ENCODE results near the gene KRTAP19-1.
"Not testable (repeated sequence)": the region's sequence is repeated elsewhere in the genome, so short reads cannot be mapped to it uniquely, and the experiment has no call there.

Gene KRTAP19-1

DNA sequence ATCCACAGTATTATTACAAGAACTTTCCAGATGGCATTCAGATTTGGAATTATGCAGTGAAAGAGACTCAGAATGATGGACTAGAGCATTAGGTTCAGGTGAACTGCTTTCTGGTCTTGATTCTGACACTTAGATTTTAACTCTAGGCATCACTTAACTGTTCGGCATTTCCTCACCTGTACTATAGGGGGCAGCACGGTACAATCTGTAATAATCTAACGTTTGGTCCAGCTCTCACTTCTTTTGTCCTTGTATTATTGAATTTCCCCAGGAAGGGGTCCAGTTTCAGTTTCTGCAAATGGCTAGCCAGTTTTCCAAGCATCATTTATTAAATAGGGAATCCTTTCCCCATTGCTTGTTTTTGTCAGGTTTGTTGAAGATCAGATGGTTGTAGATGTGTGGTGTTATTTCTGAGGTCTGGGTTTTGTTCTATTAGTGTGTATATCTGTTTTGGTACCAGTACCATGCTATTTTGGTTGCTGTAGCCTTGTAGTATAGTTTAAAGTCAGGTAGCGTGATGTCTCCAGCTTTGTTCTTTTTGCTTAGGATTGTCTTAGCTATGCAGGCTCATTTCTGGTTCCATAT is 25.5 kb upstream of the KRTAP19-1 start:
- not testable (repeated sequence) for DNase-seq (ENCODE audit: low read depth in 1 of 2, low spot score in 1 of 2); H3K27ac ChIP-seq (replicated peaks); H3K27me3 ChIP-seq (ENCODE audit: insufficient read depth, poor library complexity, severe bottlenecking); H3K4me3 ChIP-seq (replicated peaks; ENCODE audit: insufficient read depth, low read length)

DNA sequence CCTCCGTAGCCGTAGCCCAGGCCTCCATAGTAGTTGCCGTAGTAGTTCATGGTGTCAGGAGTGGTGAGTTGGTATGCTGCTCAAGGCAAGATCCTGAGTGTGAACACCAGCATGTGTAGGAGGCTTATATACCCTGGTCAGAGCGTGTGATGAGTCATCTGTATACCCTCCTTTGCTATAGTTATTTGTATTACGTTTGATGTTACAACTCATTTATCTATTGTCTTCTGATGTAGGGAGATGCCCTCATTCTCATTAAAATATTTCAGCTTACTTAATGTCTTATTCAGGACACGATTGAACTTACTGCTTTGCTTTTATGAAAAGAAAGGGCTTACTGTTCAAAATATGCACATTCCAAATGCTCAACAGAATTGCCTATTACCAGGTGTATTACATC is 21.9 kb upstream of the KRTAP19-1 start, which contains the start of gene KRTAP19-5:
Gene KRTAP19-5, minus strand, starts transcription at position 101 of the 400 bp plus-strand sequence. Its CDS starts 51 bp downstream, at position 50.
- no peak for DNase-seq (ENCODE audit: low read depth in 1 of 2, low spot score in 1 of 2)
- TF ChIP-seq, protein P1, sequence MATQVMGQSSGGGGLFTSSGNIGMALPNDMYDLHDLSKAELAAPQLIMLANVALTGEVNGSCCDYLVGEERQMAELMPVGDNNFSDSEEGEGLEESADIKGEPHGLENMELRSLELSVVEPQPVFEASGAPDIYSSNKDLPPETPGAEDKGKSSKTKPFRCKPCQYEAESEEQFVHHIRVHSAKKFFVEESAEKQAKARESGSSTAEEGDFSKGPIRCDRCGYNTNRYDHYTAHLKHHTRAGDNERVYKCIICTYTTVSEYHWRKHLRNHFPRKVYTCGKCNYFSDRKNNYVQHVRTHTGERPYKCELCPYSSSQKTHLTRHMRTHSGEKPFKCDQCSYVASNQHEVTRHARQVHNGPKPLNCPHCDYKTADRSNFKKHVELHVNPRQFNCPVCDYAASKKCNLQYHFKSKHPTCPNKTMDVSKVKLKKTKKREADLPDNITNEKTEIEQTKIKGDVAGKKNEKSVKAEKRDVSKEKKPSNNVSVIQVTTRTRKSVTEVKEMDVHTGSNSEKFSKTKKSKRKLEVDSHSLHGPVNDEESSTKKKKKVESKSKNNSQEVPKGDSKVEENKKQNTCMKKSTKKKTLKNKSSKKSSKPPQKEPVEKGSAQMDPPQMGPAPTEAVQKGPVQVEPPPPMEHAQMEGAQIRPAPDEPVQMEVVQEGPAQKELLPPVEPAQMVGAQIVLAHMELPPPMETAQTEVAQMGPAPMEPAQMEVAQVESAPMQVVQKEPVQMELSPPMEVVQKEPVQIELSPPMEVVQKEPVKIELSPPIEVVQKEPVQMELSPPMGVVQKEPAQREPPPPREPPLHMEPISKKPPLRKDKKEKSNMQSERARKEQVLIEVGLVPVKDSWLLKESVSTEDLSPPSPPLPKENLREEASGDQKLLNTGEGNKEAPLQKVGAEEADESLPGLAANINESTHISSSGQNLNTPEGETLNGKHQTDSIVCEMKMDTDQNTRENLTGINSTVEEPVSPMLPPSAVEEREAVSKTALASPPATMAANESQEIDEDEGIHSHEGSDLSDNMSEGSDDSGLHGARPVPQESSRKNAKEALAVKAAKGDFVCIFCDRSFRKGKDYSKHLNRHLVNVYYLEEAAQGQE (IDR thresholded peaks at IDR 0.05; ENCODE audit: insufficient replicate concordance, low read depth), result no peak
- TF ChIP-seq POLR2AphosphoS5 (IDR thresholded peaks at IDR 0.05; ENCODE audit: low read depth) (no peak), GABPA (IDR thresholded peaks at IDR 0.05; ENCODE audit: low read depth) (no peak), SPI1 (IDR thresholded peaks at IDR 0.05; ENCODE audit: borderline replicate concordance, low read depth) (no peak)
- TF ChIP-seq, protein P2, sequence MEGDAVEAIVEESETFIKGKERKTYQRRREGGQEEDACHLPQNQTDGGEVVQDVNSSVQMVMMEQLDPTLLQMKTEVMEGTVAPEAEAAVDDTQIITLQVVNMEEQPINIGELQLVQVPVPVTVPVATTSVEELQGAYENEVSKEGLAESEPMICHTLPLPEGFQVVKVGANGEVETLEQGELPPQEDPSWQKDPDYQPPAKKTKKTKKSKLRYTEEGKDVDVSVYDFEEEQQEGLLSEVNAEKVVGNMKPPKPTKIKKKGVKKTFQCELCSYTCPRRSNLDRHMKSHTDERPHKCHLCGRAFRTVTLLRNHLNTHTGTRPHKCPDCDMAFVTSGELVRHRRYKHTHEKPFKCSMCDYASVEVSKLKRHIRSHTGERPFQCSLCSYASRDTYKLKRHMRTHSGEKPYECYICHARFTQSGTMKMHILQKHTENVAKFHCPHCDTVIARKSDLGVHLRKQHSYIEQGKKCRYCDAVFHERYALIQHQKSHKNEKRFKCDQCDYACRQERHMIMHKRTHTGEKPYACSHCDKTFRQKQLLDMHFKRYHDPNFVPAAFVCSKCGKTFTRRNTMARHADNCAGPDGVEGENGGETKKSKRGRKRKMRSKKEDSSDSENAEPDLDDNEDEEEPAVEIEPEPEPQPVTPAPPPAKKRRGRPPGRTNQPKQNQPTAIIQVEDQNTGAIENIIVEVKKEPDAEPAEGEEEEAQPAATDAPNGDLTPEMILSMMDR (IDR thresholded peaks at IDR 0.05; ENCODE audit: insufficient read depth, low read length), result no peak
- Histone ChIP-seq H3K4me3 (replicated peaks; ENCODE audit: insufficient read depth, low read length) (no peak within 1 kb of the TSS), H3K27me3 (ENCODE audit: insufficient read depth, poor library complexity, severe bottlenecking) (no peaks in the 10 kb centered on the region), H3K27ac (replicated peaks) (no peak within 1 kb of the TSS)

DNA sequence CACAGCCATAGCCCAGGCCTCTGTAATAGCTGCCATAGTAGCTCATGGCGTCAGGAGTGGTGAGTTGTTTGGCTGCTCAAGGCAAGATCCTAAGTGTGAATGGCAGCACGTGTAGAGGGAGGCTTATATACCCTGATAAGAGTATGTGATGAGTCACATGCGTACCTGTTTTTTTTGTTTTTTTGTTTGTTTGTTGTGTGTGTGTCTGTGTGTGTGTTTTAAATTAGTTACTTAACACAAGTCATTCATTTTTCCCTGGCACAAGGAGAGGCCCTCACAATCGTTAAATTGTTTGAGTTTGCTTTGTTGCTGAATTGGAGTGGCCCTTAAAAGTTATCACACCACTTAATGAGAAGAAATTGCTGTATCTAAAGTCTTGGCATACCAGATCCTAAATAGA is 16.9 kb upstream of the KRTAP19-1 start, which contains the start of gene KRTAP19-4:
Gene KRTAP19-4, minus strand, starts transcription at position 101 of the 400 bp plus-strand sequence. Its CDS starts 55 bp downstream, at position 46.
- Histone ChIP-seq H3K27ac (replicated peaks) (no peak within 1 kb of the TSS), H3K27me3 (ENCODE audit: insufficient read depth, poor library complexity, severe bottlenecking) (no peaks in the 10 kb centered on the region), H3K4me3 (replicated peaks; ENCODE audit: insufficient read depth, low read length) (no peak within 1 kb of the TSS)
- TF ChIP-seq SPI1 (IDR thresholded peaks at IDR 0.05; ENCODE audit: borderline replicate concordance, low read depth), result no peak
- no peak for TF ChIP-seq POLR2AphosphoS5 (IDR thresholded peaks at IDR 0.05; ENCODE audit: low read depth)
- TF ChIP-seq, protein P1 (IDR thresholded peaks at IDR 0.05; ENCODE audit: insufficient replicate concordance, low read depth), result no peak
- TF ChIP-seq, protein P2 (IDR thresholded peaks at IDR 0.05; ENCODE audit: insufficient read depth, low read length), result no peak
- TF ChIP-seq GABPA (IDR thresholded peaks at IDR 0.05; ENCODE audit: low read depth), result no peak
- no peak for DNase-seq (ENCODE audit: low read depth in 1 of 2, low spot score in 1 of 2)

DNA sequence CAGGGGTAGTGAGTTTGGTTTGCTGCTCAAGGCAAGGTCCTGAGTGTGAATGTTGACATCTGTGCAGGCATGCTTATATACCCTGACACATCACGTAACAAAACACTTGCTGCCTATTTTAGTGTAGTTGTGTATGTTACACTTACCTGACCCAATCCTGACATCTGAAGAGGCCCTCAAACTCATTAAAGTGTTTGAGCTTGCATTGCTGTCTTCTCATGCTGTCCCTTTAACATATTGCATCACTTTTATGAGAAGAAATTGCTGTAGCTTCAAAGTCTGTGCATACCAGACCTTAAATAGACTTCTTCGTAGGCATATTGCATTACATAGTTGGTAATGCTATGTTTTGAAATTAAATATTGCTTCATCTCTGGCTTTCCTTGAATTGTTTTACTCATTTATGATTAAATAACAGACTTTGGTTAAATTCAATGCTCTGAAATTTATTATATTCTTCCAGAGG is 11.8 kb upstream of the KRTAP19-1 start, which contains the start of gene KRTAP19-3:
Gene KRTAP19-3, minus strand, starts transcription at position 51 of the 466 bp plus-strand sequence. CDS start 56 bp downstream, outside the sequence.
- TF ChIP-seq GABPA (IDR thresholded peaks at IDR 0.05; ENCODE audit: low read depth) (no peak), SPI1 (IDR thresholded peaks at IDR 0.05; ENCODE audit: borderline replicate concordance, low read depth) (no peak), POLR2AphosphoS5 (IDR thresholded peaks at IDR 0.05; ENCODE audit: low read depth) (no peak)
- TF ChIP-seq, protein P1 (IDR thresholded peaks at IDR 0.05; ENCODE audit: insufficient replicate concordance, low read depth), result no peak
- TF ChIP-seq, protein P2 (IDR thresholded peaks at IDR 0.05; ENCODE audit: insufficient read depth, low read length), result no peak
- H3K27me3 ChIP-seq (ENCODE audit: insufficient read depth, poor library complexity, severe bottlenecking), result no peaks in the 10 kb centered on the region

More for the DNA sequence above, 11.8 kb upstream of the KRTAP19-1 start, which contains the start of gene KRTAP19-3:
- DNase-seq (ENCODE audit: low read depth in 1 of 2, low spot score in 1 of 2), result no peak
- Histone ChIP-seq H3K4me3 (replicated peaks; ENCODE audit: insufficient read depth, low read length) (no peak within 1 kb of the TSS), H3K27ac (replicated peaks) (no peak within 1 kb of the TSS)

Data from HL-60 (cell line).